ENCODE results near the gene PRKCE.

The PRKCE gene

GRCh38 chr2:45890819-45891218 is 239.3 kb downstream of the PRKCE start:
- DNase-seq (ENCODE audit: low read depth, low spot score) = no peak
- no peaks in the 10 kb centered on the region for H3K27me3 ChIP-seq (ENCODE audit: insufficient read depth, insufficient read length)
- H3K9me3 ChIP-seq (ENCODE audit: insufficient read depth, low read length) = no peaks in the 10 kb centered on the region
- TF ChIP-seq ZNF274 (IDR thresholded peaks at IDR 0.05; ENCODE audit: low read depth, low read length) (no peak), YY1 (IDR thresholded peaks at IDR 0.05; ENCODE audit: insufficient read depth, insufficient read length) (no peak), SUZ12 (IDR thresholded peaks at IDR 0.05; ENCODE audit: extremely low read depth, insufficient read depth, insufficient read length) (no peak)
- no peak overlapping the region for H3K9ac ChIP-seq (ENCODE audit: insufficient read length, low read depth)
- H3K4me1 ChIP-seq (ENCODE audit: insufficient read depth, insufficient read length) = peaks cover 5% of the 10 kb centered on the region
- H3K4me3 ChIP-seq (ENCODE audit: insufficient read length, low read depth) = no peak overlapping the region
- H3K36me3 ChIP-seq (ENCODE audit: insufficient read depth, insufficient read length, low read length) = no peaks in the 10 kb centered on the region

GRCh38 chr2:45891719-45892424 is 240.4 kb downstream of the PRKCE start:
- Histone ChIP-seq H3K4me1 (ENCODE audit: insufficient read depth, insufficient read length) (peaks cover 5% of the 10 kb centered on the region), H3K9me3 (ENCODE audit: insufficient read depth, low read length) (no peaks in the 10 kb centered on the region), H3K27me3 (ENCODE audit: insufficient read depth, insufficient read length) (no peaks in the 10 kb centered on the region), H3K9ac (ENCODE audit: insufficient read length, low read depth) (no peak overlapping the region), H3K4me3 (ENCODE audit: insufficient read length, low read depth) (no peak overlapping the region), H3K36me3 (ENCODE audit: insufficient read depth, insufficient read length, low read length) (no peaks in the 10 kb centered on the region)
- TF ChIP-seq YY1 (IDR thresholded peaks at IDR 0.05; ENCODE audit: insufficient read depth, insufficient read length) = no peak
- no peak for TF ChIP-seq SUZ12 (IDR thresholded peaks at IDR 0.05; ENCODE audit: extremely low read depth, insufficient read depth, insufficient read length)
- TF ChIP-seq ZNF274 (IDR thresholded peaks at IDR 0.05; ENCODE audit: low read depth, low read length) = no peak
- no peak for DNase-seq (ENCODE audit: low read depth, low spot score)

GRCh38 chr2:45892425-45892745 is 240.9 kb downstream of the PRKCE start:
- no peak for DNase-seq (ENCODE audit: low read depth, low spot score)

GRCh38 chr2:45892757-45893156 is 241.3 kb downstream of the PRKCE start:
- DNase-seq (ENCODE audit: low read depth, low spot score) = no peak
- no peak overlapping the region for H3K9ac ChIP-seq (ENCODE audit: insufficient read length, low read depth)
- TF ChIP-seq YY1 (IDR thresholded peaks at IDR 0.05; ENCODE audit: insufficient read depth, insufficient read length) = no peak
- no peak for TF ChIP-seq SUZ12 (IDR thresholded peaks at IDR 0.05; ENCODE audit: extremely low read depth, insufficient read depth, insufficient read length)
- TF ChIP-seq ZNF274 (IDR thresholded peaks at IDR 0.05; ENCODE audit: low read depth, low read length) = no peak

More at GRCh38 chr2:45892425-45892745, 240.9 kb downstream of the PRKCE start:
- Histone ChIP-seq H3K9ac (ENCODE audit: insufficient read length, low read depth) (no peak overlapping the region), H3K9me3 (ENCODE audit: insufficient read depth, low read length) (no peaks in the 10 kb centered on the region), H3K27me3 (ENCODE audit: insufficient read depth, insufficient read length) (no peaks in the 10 kb centered on the region), H3K4me1 (ENCODE audit: insufficient read depth, insufficient read length) (peaks cover 5% of the 10 kb centered on the region), H3K36me3 (ENCODE audit: insufficient read depth, insufficient read length, low read length) (no peaks in the 10 kb centered on the region), H3K4me3 (ENCODE audit: insufficient read length, low read depth) (no peak overlapping the region)
- TF ChIP-seq ZNF274 (IDR thresholded peaks at IDR 0.05; ENCODE audit: low read depth, low read length) = no peak
- no peak for TF ChIP-seq SUZ12 (IDR thresholded peaks at IDR 0.05; ENCODE audit: extremely low read depth, insufficient read depth, insufficient read length)
- no peak for TF ChIP-seq YY1 (IDR thresholded peaks at IDR 0.05; ENCODE audit: insufficient read depth, insufficient read length)

GRCh38 chr2:45894211-45894610 is 242.7 kb downstream of the PRKCE start:
- Histone ChIP-seq H3K9ac (ENCODE audit: insufficient read length, low read depth) (no peak overlapping the region), H3K4me1 (ENCODE audit: insufficient read depth, insufficient read length) (peaks cover 2% of the 10 kb centered on the region), H3K4me3 (ENCODE audit: insufficient read length, low read depth) (no peak overlapping the region), H3K27me3 (ENCODE audit: insufficient read depth, insufficient read length) (no peaks in the 10 kb centered on the region), H3K9me3 (ENCODE audit: insufficient read depth, low read length) (no peaks in the 10 kb centered on the region), H3K36me3 (ENCODE audit: insufficient read depth, insufficient read length, low read length) (no peaks in the 10 kb centered on the region)
- TF ChIP-seq YY1 (IDR thresholded peaks at IDR 0.05; ENCODE audit: insufficient read depth, insufficient read length) (no peak), SUZ12 (IDR thresholded peaks at IDR 0.05; ENCODE audit: extremely low read depth, insufficient read depth, insufficient read length) (no peak), ZNF274 (IDR thresholded peaks at IDR 0.05; ENCODE audit: low read depth, low read length) (no peak)
- no peak for DNase-seq (ENCODE audit: low read depth, low spot score)

More at GRCh38 chr2:45892757-45893156, 241.3 kb downstream of the PRKCE start:
- peaks cover 5% of the 10 kb centered on the region for H3K4me1 ChIP-seq (ENCODE audit: insufficient read depth, insufficient read length)
- H3K4me3 ChIP-seq (ENCODE audit: insufficient read length, low read depth) = no peak overlapping the region
- H3K36me3 ChIP-seq (ENCODE audit: insufficient read depth, insufficient read length, low read length) = no peaks in the 10 kb centered on the region
- no peaks in the 10 kb centered on the region for H3K9me3 ChIP-seq (ENCODE audit: insufficient read depth, low read length)
- no peaks in the 10 kb centered on the region for H3K27me3 ChIP-seq (ENCODE audit: insufficient read depth, insufficient read length)

- Histone ChIP-seq H3K27me3 (ENCODE audit: insufficient read depth, insufficient read length) (no peaks in the 10 kb centered on the region), H3K9me3 (ENCODE audit: insufficient read depth, low read length) (no peaks in the 10 kb centered on the region), H3K36me3 (ENCODE audit: insufficient read depth, insufficient read length, low read length) (no peaks in the 10 kb centered on the region), H3K4me1 (ENCODE audit: insufficient read depth, insufficient read length) (peaks cover 2% of the 10 kb centered on the region), H3K9ac (ENCODE audit: insufficient read length, low read depth) (no peak overlapping the region), H3K4me3 (ENCODE audit: insufficient read length, low read depth) (no peak overlapping the region)
- TF ChIP-seq ZNF274 (IDR thresholded peaks at IDR 0.05; ENCODE audit: low read depth, low read length) = no peak
- TF ChIP-seq SUZ12 (IDR thresholded peaks at IDR 0.05; ENCODE audit: extremely low read depth, insufficient read depth, insufficient read length) = no peak
- no peak for TF ChIP-seq YY1 (IDR thresholded peaks at IDR 0.05; ENCODE audit: insufficient read depth, insufficient read length)
- no peak for DNase-seq (ENCODE audit: low read depth, low spot score)
These were observed 243.9 kb downstream of the PRKCE start for GRCh38 chr2:45895241-45895861.

GRCh38 chr2:45896311-45896710 is 244.8 kb downstream of the PRKCE start:
- no peak overlapping the region for H3K9ac ChIP-seq (ENCODE audit: insufficient read length, low read depth)
- no peaks in the 10 kb centered on the region for H3K27me3 ChIP-seq (ENCODE audit: insufficient read depth, insufficient read length)
- H3K4me3 ChIP-seq (ENCODE audit: insufficient read length, low read depth) = no peak overlapping the region
- peaks cover 2% of the 10 kb centered on the region for H3K4me1 ChIP-seq (ENCODE audit: insufficient read depth, insufficient read length)
- no peak for DNase-seq (ENCODE audit: low read depth, low spot score)
- H3K36me3 ChIP-seq (ENCODE audit: insufficient read depth, insufficient read length, low read length) = no peaks in the 10 kb centered on the region
- no peaks in the 10 kb centered on the region for H3K9me3 ChIP-seq (ENCODE audit: insufficient read depth, low read length)
- TF ChIP-seq ZNF274 (IDR thresholded peaks at IDR 0.05; ENCODE audit: low read depth, low read length) (no peak), SUZ12 (IDR thresholded peaks at IDR 0.05; ENCODE audit: extremely low read depth, insufficient read depth, insufficient read length) (no peak), YY1 (IDR thresholded peaks at IDR 0.05; ENCODE audit: insufficient read depth, insufficient read length) (no peak)

Data from NT2/D1 (cell line).